GM15510 (cell line): ENCODE measurements around the gene ADAM19.

Experiments
- POLR2A ChIP-seq: IDR thresholded peaks from 3 replicates; pipeline ENCODE4 v1.6.1; 2011; ENCODE audit warnings: borderline replicate concordance; ENCODE audit not compliant: insufficient read length; ENCODE audit errors: extremely low read depth

Gene ADAM19

GRCh38 chr5:157509093-157509492, 66.5 kb downstream of the ADAM19 start:
- TF ChIP-seq POLR2A, result no peak

DNA sequence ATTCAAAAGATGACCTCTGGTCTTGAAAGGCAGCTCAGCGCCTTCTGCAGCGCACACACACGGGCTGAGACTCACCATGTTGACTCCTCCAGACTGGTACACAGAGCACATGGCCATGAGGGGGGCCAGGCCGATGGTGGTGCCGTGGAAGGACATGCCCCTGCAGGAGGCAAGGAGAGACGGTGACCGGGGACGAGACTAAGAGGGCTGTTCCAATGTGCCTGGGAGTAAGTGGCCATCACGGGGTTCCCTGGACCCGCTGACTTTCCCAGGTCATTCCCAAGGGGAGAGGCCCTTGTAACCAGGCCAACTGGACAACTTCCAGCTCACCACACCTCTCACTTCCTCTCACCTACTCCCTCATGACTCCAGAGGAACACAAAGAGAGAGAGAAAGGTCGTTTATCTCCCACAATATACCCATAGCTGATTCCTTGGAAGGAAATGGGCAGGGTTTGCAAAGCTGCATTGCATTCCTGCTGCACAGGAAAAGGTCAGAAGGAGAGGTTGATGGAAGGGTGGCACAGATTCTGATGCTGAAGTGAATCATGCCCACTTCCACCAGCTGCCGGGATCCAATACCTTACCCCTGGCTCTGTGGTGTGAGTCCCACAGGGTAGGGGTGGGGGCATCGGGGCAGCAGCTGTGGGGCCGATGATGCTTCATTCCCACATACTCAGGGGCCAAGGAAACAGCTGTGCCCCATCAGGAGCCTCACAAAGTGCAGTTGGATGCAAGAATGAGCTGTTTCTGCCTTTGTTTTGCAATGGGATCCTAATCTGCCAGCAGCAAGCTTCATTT, 68.4 kb downstream of the ADAM19 start:
- no peak for TF ChIP-seq POLR2A

- TF ChIP-seq POLR2A, result no peak
Measured at GRCh38 chr5:157506066-157506590, 69.4 kb downstream of the ADAM19 start.

DNA sequence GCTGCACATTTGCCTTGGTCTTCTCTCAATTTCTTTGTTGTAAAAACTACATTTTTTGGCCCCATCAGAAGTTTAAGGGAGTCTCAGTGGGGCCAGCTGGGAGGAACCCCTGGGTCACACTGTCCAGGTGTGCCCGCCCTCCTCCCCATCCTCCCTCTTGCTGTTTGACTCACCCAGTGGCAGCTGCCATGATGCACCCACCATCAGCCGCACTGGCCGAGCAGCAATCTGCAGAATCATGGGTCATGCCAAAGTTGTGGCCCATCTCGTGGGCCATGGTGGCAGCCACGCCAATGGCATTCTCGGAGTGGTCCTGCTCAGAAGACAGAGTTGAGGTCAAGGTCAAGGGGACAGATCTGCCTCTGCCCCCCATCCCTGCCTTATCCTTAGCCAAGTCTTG, 70.1 kb downstream of the ADAM19 start:
- TF ChIP-seq POLR2A, result no peak

- no peak for TF ChIP-seq POLR2A
Measured at GRCh38 chr5:157504053-157504452, 71.5 kb downstream of the ADAM19 start.

- no peak for TF ChIP-seq POLR2A
Measured at GRCh38 chr5:157502143-157502647, 73.4 kb downstream of the ADAM19 start.

- TF ChIP-seq POLR2A, result no peak
Measured at GRCh38 chr5:157497875-157498611, 77.5 kb downstream of the ADAM19 start.

DNA sequence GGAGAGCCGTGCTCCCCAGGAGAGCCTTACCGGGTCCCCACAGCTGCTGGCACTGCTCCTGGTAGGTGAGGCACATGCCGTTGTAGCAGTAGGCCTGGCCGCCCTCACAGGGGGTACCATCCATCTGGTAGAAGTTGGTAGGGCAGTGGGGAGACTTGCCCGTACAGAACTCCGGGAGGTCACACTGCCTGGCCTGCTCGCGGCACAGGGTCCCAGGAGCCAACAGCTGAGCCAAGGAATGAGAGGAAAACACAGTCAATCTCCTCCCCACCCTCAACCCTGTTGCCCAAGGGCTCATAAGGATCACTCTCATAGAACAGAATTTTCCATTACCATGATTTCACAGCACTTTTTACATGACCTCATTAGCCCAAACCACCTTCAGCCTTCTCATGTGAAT, 78.7 kb downstream of the ADAM19 start:
- no peak for TF ChIP-seq POLR2A

GRCh38 chr5:157494178-157494832, 81.3 kb downstream of the ADAM19 start:
- no peak for TF ChIP-seq POLR2A

GRCh38 chr5:157492886-157493285, 82.7 kb downstream of the ADAM19 start:
- TF ChIP-seq POLR2A, result no peak

- TF ChIP-seq POLR2A, result no peak
Measured at GRCh38 chr5:157491471-157491995, 84.0 kb downstream of the ADAM19 start.

- TF ChIP-seq POLR2A, result no peak
Measured at GRCh38 chr5:157487358-157487757, 88.2 kb downstream of the ADAM19 start.

DNA sequence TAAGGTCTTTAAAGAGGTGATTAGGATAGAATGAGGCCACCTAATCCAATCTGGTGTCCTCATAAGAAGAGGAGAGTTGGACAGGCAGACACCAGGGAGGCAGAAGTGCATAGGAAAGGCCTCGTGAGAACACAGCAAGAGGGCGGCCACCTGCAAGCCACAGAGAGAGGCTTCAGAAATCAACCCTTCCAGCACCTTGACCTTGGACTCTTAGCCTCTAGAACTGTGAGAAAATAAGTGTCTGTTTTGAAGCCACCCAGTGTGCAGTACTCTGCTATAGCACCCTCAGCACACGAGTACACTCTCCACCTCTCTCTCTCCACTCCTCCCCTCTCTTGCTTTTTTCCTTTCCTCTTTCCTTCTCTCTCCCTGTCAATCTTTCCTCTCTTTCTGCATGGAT, 88.7 kb downstream of the ADAM19 start:
- no peak for TF ChIP-seq POLR2A

DNA sequence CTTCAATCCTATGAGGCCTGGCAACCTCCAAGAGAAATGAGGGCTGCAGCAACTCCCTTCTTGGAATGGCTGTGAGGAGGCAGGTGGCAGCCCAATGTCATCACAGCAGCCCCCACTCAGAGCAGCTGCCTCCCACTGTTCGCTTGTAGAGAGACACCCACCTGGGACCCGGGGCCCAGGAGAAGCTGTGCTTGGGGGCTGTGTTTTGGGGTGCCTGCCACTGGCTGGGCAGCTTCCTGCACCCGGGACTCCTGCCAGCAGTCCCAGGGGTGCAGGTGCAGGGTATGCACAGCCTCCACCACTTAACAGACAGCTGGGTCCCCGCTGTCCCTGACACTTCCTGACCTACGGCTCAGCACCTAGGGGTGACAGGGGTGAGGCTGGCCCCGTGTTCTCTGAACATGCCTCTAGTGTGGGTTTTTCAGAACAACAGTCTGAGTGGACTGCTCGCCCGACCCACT, 89.3 kb downstream of the ADAM19 start:
- no peak for TF ChIP-seq POLR2A

- TF ChIP-seq POLR2A, result no peak
Measured at GRCh38 chr5:157485811-157486210, 89.8 kb downstream of the ADAM19 start.
